Fibroblast of mammary gland (primary cell): ENCODE data around the gene ZC3H15.
A peak's percentile ranks its signal among the peaks of the same experiment; 100 is the strongest.

Experiments
- DNase-seq: peaks from one replicate; pipeline ENCODE4 v3.0.0-alpha.2; 2010; ENCODE audit warnings: low read depth
- H3K4me3 ChIP-seq: 2 replicates; pipeline ENCODE4 v1.5.1; 2011; ENCODE audit warnings: low read depth, mild to moderate bottlenecking, low read length, moderate library complexity; ENCODE audit not compliant: control insufficient read depth
- TF ChIP-seq, protein P1 (sequence below): conservative IDR thresholded peaks from 2 replicates; pipeline ENCODE4 v1.5.1; 2011; ENCODE audit warnings: low read depth, low read length, inconsistent platforms; ENCODE audit not compliant: control insufficient read depth, insufficient read depth

Gene ZC3H15

GRCh38 chr2:186551323-186552050 lies 65.4 kb downstream of the ZC3H15 start:
- DNase-seq, result peak; percentile 70
- TF ChIP-seq, protein P1, sequence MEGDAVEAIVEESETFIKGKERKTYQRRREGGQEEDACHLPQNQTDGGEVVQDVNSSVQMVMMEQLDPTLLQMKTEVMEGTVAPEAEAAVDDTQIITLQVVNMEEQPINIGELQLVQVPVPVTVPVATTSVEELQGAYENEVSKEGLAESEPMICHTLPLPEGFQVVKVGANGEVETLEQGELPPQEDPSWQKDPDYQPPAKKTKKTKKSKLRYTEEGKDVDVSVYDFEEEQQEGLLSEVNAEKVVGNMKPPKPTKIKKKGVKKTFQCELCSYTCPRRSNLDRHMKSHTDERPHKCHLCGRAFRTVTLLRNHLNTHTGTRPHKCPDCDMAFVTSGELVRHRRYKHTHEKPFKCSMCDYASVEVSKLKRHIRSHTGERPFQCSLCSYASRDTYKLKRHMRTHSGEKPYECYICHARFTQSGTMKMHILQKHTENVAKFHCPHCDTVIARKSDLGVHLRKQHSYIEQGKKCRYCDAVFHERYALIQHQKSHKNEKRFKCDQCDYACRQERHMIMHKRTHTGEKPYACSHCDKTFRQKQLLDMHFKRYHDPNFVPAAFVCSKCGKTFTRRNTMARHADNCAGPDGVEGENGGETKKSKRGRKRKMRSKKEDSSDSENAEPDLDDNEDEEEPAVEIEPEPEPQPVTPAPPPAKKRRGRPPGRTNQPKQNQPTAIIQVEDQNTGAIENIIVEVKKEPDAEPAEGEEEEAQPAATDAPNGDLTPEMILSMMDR, result no peak
- no peak overlapping the region for H3K4me3 ChIP-seq

DNA sequence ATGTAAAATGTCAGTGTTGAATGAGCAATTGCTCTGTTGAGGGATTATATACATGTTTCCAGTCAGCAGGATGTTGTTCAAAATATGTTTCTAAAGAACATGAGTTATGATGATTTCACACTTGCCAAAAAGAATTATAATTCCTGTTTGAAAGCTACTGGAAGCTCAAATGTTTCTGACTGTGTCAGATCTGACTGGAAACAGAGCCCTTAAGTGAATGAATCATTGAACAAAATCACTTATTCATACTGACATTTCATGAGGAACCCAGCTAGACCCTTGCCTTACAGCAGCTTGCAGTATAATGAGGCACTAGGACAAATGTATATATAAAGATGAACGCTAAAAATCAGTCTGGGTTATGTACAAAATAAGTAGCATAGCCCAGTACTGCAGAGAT lies 68.4 kb downstream of the ZC3H15 start:
- TF ChIP-seq, protein P1, result no peak
- DNase-seq, result no peak
- H3K4me3 ChIP-seq, result no peak overlapping the region

GRCh38 chr2:186554850-186555671 lies 69.0 kb downstream of the ZC3H15 start:
- DNase-seq, result no peak
- no peak overlapping the region for H3K4me3 ChIP-seq
- TF ChIP-seq, protein P1, result no peak

- H3K4me3 ChIP-seq, result no peak overlapping the region
- TF ChIP-seq, protein P1, result no peak
- peak; percentile 19 for DNase-seq
These were observed 72.6 kb downstream of the ZC3H15 start for GRCh38 chr2:186558512-186559276.
